ENCODE results near the gene GLRX3.

The GLRX3 gene

GRCh38 chr10:130215931-130216231 is 79.7 kb downstream of the GLRX3 start:
- ChIA-PET CTCF (no interaction called here), POLR2A (no interaction called here)
- TF ChIP-seq CTCF (IDR thresholded peaks at IDR 0.05; ENCODE audit: insufficient read depth, low read length, missing control alignments) = no peak

GRCh38 chr10:130218181-130218641 is 82.0 kb downstream of the GLRX3 start:
- no peak for DNase-seq (ENCODE audit: low read depth, low spot score)
- CTCF ChIA-PET = no interaction called here
- POLR2A ChIA-PET = no interaction called here
- no peak for TF ChIP-seq CTCF (IDR thresholded peaks at IDR 0.05; ENCODE audit: insufficient read depth, low read length, missing control alignments)
- H3K4me3 ChIP-seq (ENCODE audit: low read depth, low read length) = no peak overlapping the region

More at GRCh38 chr10:130215931-130216231, 79.7 kb downstream of the GLRX3 start:
- no peak for DNase-seq (ENCODE audit: low read depth, low spot score)
- no peak overlapping the region for H3K4me3 ChIP-seq (ENCODE audit: low read depth, low read length)

- DNase-seq (ENCODE audit: low read depth, low spot score) = no peak
- ChIA-PET POLR2A (no interaction called here), CTCF (no interaction called here)
- H3K4me3 ChIP-seq (ENCODE audit: low read depth, low read length) = no peak overlapping the region
- no peak for TF ChIP-seq CTCF (IDR thresholded peaks at IDR 0.05; ENCODE audit: insufficient read depth, low read length, missing control alignments)
Measured at GRCh38 chr10:130218936-130219335, 82.7 kb downstream of the GLRX3 start.

GRCh38 chr10:130220251-130221185 is 84.3 kb downstream of the GLRX3 start:
- H3K4me3 ChIP-seq (ENCODE audit: low read depth, low read length) = no peak overlapping the region
- POLR2A ChIA-PET = no interaction called here
- CTCF ChIA-PET = no interaction called here
- TF ChIP-seq CTCF (IDR thresholded peaks at IDR 0.05; ENCODE audit: insufficient read depth, low read length, missing control alignments) = no peak
- DNase-seq (ENCODE audit: low read depth, low spot score) = no peak

- DNase-seq (ENCODE audit: low read depth, low spot score) = no peak
- H3K4me3 ChIP-seq (ENCODE audit: low read depth, low read length) = no peak overlapping the region
- TF ChIP-seq CTCF (IDR thresholded peaks at IDR 0.05; ENCODE audit: insufficient read depth, low read length, missing control alignments) = no peak
- ChIA-PET CTCF (no interaction called here), POLR2A (no interaction called here)
Measured at GRCh38 chr10:130221456-130222375, 85.5 kb downstream of the GLRX3 start.

GRCh38 chr10:130222381-130222780 is 86.2 kb downstream of the GLRX3 start:
- POLR2A ChIA-PET = no interaction called here
- no peak for TF ChIP-seq CTCF (IDR thresholded peaks at IDR 0.05; ENCODE audit: insufficient read depth, low read length, missing control alignments)
- no peak overlapping the region for H3K4me3 ChIP-seq (ENCODE audit: low read depth, low read length)
- CTCF ChIA-PET = no interaction called here
- no peak for DNase-seq (ENCODE audit: low read depth, low spot score)
